CD14-positive monocyte (primary cell): ENCODE data around the gene NOX5. TPM values are rescaled to one million over a fixed set of nuclear protein-coding genes. Genes with fewer than 3 reads are reported as not detected.

Source experiments
- DNase-seq, 3 donors: peaks; one replicate each; pipeline ENCODE4 v3.0.0-alpha.2; 2011 to 2022
- H2AFZ ChIP-seq: 2 replicates; pipeline ENCODE4 v1.6.0; 2012; ENCODE audit warnings: mild to moderate bottlenecking, low read depth, low read length, inconsistent platforms; ENCODE audit not compliant: insufficient read depth, poor library complexity, severe bottlenecking
- H3K27ac ChIP-seq, 2 donors: 1 replicate in 1 of 2; 2 replicates in 1 of 2; pipeline ENCODE4 v1.5.1; 2012 to 2013; ENCODE audit warnings: low read length in 2 of 2, control low read depth in 1 of 2, inconsistent platforms in 1 of 2, low read depth in 1 of 2, mild to moderate bottlenecking in 1 of 2
- H3K27me3 ChIP-seq, 2 donors: one replicate each; pipeline versions ENCODE4 v1.6.0 to v1.6.1; 2011 to 2013; ENCODE audit warnings: low read length in 2 of 2; ENCODE audit not compliant: control insufficient read depth in 2 of 2, insufficient read depth in 2 of 2
- H3K36me3 ChIP-seq, 2 donors: replicated peaks in 1 of 2; 1 replicate in 1 of 2; 2 replicates in 1 of 2; pipeline versions ENCODE4 v1.5.1 to v1.6.1; 2012 to 2013; ENCODE audit warnings: low read length in 2 of 2, control low read depth in 1 of 2, inconsistent platforms in 1 of 2, mild to moderate bottlenecking in 1 of 2; ENCODE audit not compliant: insufficient read depth in 2 of 2, control insufficient read depth in 1 of 2
- H3K4me1 ChIP-seq, 2 donors: 1 replicate in 1 of 2; 2 replicates in 1 of 2; pipeline versions ENCODE4 v1.5.1 to v1.6.1; 2012 to 2013; ENCODE audit warnings: low read length in 2 of 2, control low read depth in 1 of 2, inconsistent platforms in 1 of 2, mild to moderate bottlenecking in 1 of 2, moderate library complexity in 1 of 2; ENCODE audit not compliant: insufficient read depth in 2 of 2, control insufficient read depth in 1 of 2
- H3K4me2 ChIP-seq: replicated peaks from 2 replicates; pipeline ENCODE3; 2012; ENCODE audit warnings: low read length, moderate library complexity, mild to moderate bottlenecking; ENCODE audit not compliant: poor library complexity, severe bottlenecking; ENCODE audit errors: extremely low read depth
- H3K4me3 ChIP-seq, 3 experiments: fragments of 200-600 bp in 1 of 3; sonication (generic) in 1 of 3; replicated peaks in 1 of 3; 1 replicate in 2 of 3; 2 replicates in 1 of 3; pipeline ENCODE4 v1.5.1; 2011 to 2013; ENCODE audit warnings: low read length in 3 of 3, mild to moderate bottlenecking in 3 of 3, control low read depth in 2 of 3, low read depth in 2 of 3, inconsistent platforms in 1 of 3, moderate library complexity in 1 of 3
- H3K79me2 ChIP-seq: 2 replicates; pipeline ENCODE4 v1.6.0; 2012; ENCODE audit warnings: mild to moderate bottlenecking, control low read depth, inconsistent platforms, low read length, moderate library complexity; ENCODE audit not compliant: insufficient read depth
- H3K9ac ChIP-seq: 2 replicates; pipeline ENCODE4 v1.6.0; 2017; ENCODE audit warnings: low read length, mild to moderate bottlenecking; ENCODE audit not compliant: insufficient read depth, poor library complexity, severe bottlenecking
- H3K9me3 ChIP-seq, 2 donors: replicated peaks in 1 of 2; 1 replicate in 1 of 2; 2 replicates in 1 of 2; pipeline versions ENCODE4 v1.5.1 to v1.6.1; 2012 to 2013; ENCODE audit warnings: low read length in 2 of 2, control low read depth in 1 of 2; ENCODE audit not compliant: control insufficient read depth in 1 of 2, insufficient read depth in 1 of 2
- H4K20me1 ChIP-seq: 2 replicates; pipeline ENCODE4 v1.6.0; 2012; ENCODE audit warnings: mild to moderate bottlenecking, low read length, control low read depth, moderate library complexity; ENCODE audit not compliant: insufficient read depth
- H3K27ac Mint-ChIP-seq, 7 donors: one replicate each; pipeline ENCODE4 v1.8.0; 2020; ENCODE audit warnings: mild to moderate bottlenecking in 7 of 7, mixed read lengths in 7 of 7, moderate library complexity in 6 of 7, inconsistent platforms in 2 of 7
- H3K27me3 Mint-ChIP-seq, 3 donors: one replicate each; pipeline ENCODE4 v1.8.0; 2021 to 2022; ENCODE audit warnings: low read depth in 3 of 3, mild to moderate bottlenecking in 3 of 3, mixed read lengths in 3 of 3, moderate library complexity in 3 of 3, inconsistent platforms in 1 of 3
- H3K36me3 Mint-ChIP-seq, 2 donors: one replicate each; pipeline ENCODE4 v1.8.0; 2020; ENCODE audit warnings: mixed read lengths in 2 of 2, inconsistent platforms in 1 of 2, mild to moderate bottlenecking in 1 of 2
- H3K4me1 Mint-ChIP-seq: one replicate; pipeline ENCODE4 v1.8.0; 2020; ENCODE audit warnings: mild to moderate bottlenecking, mixed read lengths
- H3K4me3 Mint-ChIP-seq, 2 donors: one replicate each; pipeline ENCODE4 v1.8.0; 2020; ENCODE audit warnings: mild to moderate bottlenecking in 2 of 2, mixed read lengths in 2 of 2, moderate library complexity in 1 of 2
- H3K9me3 Mint-ChIP-seq, 7 donors: one replicate each; pipeline ENCODE4 v1.8.0; 2020 to 2022; ENCODE audit warnings: mixed read lengths in 7 of 7, mild to moderate bottlenecking in 6 of 7, moderate library complexity in 6 of 7, inconsistent platforms in 2 of 7
- CTCF ChIP-seq: fragments of 200-600 bp; IDR thresholded peaks from one replicate; pipeline ENCODE4 v1.8.0; 2022; ENCODE audit warnings: antibody characterized with exemption, mild to moderate bottlenecking
- WGBS: methylation state at CpG from one replicate; pipeline ENCODE4 v1.1.5; 2013; ENCODE audit warnings: missing lambda C conversion rate; ENCODE audit not compliant: insufficient coverage; 5-methylcytosine and 5-hydroxymethylcytosine counted together
- intact Hi-C, 2 donors: fragments of 100-400 bp; cut with micrococcal nuclease; formaldehyde crosslinking; loops; one replicate each; pipeline versions ENCODE4 v1.15.0 to v1.15.1; 2023
- polyA plus RNA-seq, 3 donors: library from polyadenylated mRNA; depleted of rRNA in 1 of 3; unstranded in 2 of 3; stranded (reverse) in 1 of 3; fragments of 300-500 nt in 2 of 3; fragments of >200 nt in 1 of 3; fragmentation: Illumina TruSeq in 2 of 3; gene quantifications; 1 replicate in 2 of 3; 2 replicates in 1 of 3; pipeline ENCODE4 v1.2.3, GENCODE V29; 2012 to 2021

The NOX5 gene
- polyA plus RNA-seq, 3 donors = not detected

GRCh38 chr15:69060041-69060481 is 45.6 kb downstream of the NOX5 start:
- Histone ChIP-seq H3K9ac (no peak overlapping the region), H3K79me2 (no peaks in the 10 kb centered on the region), H3K36me3 (no peaks in the 10 kb centered on the region), H3K9me3 (no peaks in the 10 kb centered on the region), H4K20me1 (no peaks in the 10 kb centered on the region), H3K4me2 (no peak overlapping the region), H2AFZ (no peak overlapping the region), H3K4me3 (no peak overlapping the region), H3K4me1 (peaks cover 3 to 6% of the 10 kb centered on the region in 2 donors), H3K27me3 (no peaks in the 10 kb centered on the region), H3K27ac (no peak overlapping the region)
- DNase-seq = no peak
- Mint-ChIP-seq H3K36me3 (no peaks in the 10 kb centered on the region), H3K9me3 (no peaks in the 10 kb centered on the region), H3K4me1 (peaks cover 6% of the 10 kb centered on the region), H3K27me3 (peaks cover 3 to 6% (median 5%) of the 10 kb centered on the region in 3 donors), H3K4me3 (no peak overlapping the region), H3K27ac (no peak overlapping the region)
- intact Hi-C loops = loop anchor here in 1 of 2 donors (5.0 to 10.0 kb wide), 2 partner anchors 205 to 332 kb away; no protein-coding TSS in a partner anchor
- WGBS = 95% methylated on average over 6 of the region's 6 CpGs
- no peak for TF ChIP-seq CTCF

- no peak for DNase-seq
- H3K9ac ChIP-seq = no peak overlapping the region
- no peak overlapping the region for H3K4me2 ChIP-seq
- H3K4me1 ChIP-seq = peaks cover 3 to 6% of the 10 kb centered on the region in 2 donors
- H3K27ac ChIP-seq = no peak overlapping the region
- H3K9me3 ChIP-seq = no peaks in the 10 kb centered on the region
- H3K36me3 ChIP-seq = no peaks in the 10 kb centered on the region
- H3K79me2 ChIP-seq = no peaks in the 10 kb centered on the region
- peaks cover 3 to 6% (median 5%) of the 10 kb centered on the region in 3 donors for H3K27me3 Mint-ChIP-seq
- no peaks in the 10 kb centered on the region for H4K20me1 ChIP-seq
- H3K36me3 Mint-ChIP-seq = no peaks in the 10 kb centered on the region
- H3K27ac Mint-ChIP-seq = no peak overlapping the region
- no peak overlapping the region for H3K4me3 ChIP-seq
- H3K9me3 Mint-ChIP-seq = no peaks in the 10 kb centered on the region
- intact Hi-C loops = loop anchor here in 1 of 2 donors (5.0 to 10.0 kb wide), 2 partner anchors 204 to 332 kb away; no protein-coding TSS in a partner anchor
- no peaks in the 10 kb centered on the region for H3K27me3 ChIP-seq
- H3K4me1 Mint-ChIP-seq = peaks cover 6% of the 10 kb centered on the region
- no peak for TF ChIP-seq CTCF
- no peak overlapping the region for H2AFZ ChIP-seq
- no peak overlapping the region for H3K4me3 Mint-ChIP-seq
- 67% methylated on average over 1 of the region's 4 CpGs for WGBS
Measured at GRCh38 chr15:69060744-69061143, 46.2 kb downstream of the NOX5 start.
